HG03558 (cell line): ENCODE data around the gene PLCB4.

Experiments
- ATAC-seq: cut with Tn5 transposase; IDR thresholded peaks from one replicate; pipeline ENCODE4 v1.9.1; 2021; ENCODE audit warnings: moderate number of reproducible peaks; ENCODE audit not compliant: unreplicated experiment; ENCODE audit errors: extremely low read depth

The PLCB4 gene

GRCh38 chr20:9093218-9093957 is 24.5 kb downstream of the PLCB4 start:
- no peak for ATAC-seq

GRCh38 chr20:9099372-9099771 is 30.5 kb downstream of the PLCB4 start:
- no peak for ATAC-seq

DNA sequence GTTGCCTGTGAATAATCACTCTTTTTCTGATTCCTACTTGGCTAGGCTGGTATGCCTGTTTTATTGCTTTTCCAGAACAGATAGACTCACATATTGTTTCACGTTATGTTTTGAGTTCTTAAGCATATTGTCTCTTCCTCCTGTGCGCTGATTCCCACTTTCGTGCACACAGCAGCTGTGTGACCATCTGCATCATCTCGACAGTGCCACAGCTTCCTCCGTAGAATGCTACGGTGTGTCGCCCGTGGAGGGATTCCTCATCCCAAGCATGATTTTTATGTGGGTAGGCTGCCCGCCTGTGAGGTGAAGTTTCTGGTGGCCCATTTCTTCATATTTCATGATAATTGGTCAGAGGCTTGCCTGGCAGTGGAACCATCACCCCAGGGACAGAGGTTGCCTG is 31.8 kb downstream of the PLCB4 start:
- ATAC-seq = no peak

- ATAC-seq = no peak
Measured at GRCh38 chr20:9102456-9102855, 33.6 kb downstream of the PLCB4 start.

DNA sequence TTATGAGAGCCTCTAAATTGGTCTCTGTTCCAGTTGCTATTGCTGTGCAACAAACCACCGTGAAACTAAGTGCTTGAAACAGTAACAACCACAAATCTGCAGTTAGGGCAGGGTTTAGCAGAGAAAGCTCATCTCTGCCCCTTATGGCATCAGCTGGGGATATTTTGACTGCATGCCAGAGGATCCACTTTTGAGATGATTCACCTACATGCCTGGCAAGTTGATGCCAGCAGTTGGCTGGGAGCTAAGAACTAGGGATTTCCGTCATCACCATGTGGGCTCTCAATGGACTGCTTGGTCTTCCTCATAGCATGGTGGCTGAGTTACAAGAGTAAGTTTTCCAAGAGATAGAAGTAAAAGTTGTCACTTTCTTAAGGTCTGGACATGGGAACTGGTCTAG is 35.1 kb downstream of the PLCB4 start:
- ATAC-seq = no peak

DNA sequence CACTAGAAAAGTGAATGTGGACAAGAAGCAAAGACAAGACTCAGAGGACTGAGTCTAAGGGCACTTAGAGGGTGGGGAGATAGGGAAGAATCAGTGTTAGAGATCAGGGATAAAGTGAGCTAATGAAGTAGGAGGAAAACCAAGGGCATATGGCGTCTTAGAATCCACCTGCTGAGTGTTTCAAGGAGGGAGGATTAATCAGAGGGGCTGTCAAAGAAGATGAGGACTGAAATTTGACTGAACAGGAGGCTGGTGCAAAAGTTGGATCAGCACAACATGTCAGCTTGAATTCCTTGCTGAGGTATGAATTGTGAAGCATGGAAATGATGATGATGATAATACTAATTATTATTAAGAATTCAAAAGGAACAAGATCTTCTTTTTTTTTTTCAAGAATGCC is 39.4 kb downstream of the PLCB4 start:
- no peak for ATAC-seq

DNA sequence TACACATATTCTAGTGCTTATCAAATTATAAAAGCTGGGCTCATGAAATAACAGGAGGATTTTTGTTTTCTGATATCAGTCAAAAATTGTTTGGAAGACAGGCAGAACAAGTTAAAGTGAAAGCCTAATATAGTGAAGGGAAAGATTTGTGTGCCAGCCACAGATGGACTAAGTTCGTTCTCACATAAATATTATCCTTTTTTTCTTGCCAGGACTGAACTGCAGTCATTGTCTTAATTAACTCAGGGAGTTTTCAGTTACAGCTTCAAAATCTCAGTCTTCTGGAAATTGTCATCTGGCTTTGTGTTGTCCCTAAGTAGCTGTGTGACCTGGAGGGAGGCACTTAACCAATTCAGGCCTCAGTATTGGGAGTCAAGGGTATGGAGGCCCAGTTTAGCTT is 40.7 kb downstream of the PLCB4 start:
- ATAC-seq = no peak

DNA sequence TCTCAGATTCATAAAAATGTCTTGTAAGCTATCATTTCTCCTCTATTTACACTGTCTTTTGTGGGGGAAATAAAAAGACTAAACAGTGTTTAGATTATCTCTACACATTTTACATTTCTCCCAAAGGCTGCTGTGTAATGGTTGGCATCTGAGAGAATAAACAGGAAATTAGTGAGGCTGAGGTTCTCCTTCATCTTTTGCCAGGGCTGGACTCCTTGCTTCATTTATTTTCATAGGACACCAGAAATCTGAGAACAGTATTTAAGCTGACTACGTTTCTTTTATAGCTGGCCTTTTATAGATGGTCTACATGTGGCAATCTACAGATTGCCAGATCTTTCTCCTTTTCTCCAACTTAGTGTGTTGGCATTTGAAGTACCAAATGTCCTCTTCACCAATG is 41.5 kb downstream of the PLCB4 start:
- no peak for ATAC-seq

GRCh38 chr20:9110916-9111432 is 42.1 kb downstream of the PLCB4 start:
- ATAC-seq = no peak

DNA sequence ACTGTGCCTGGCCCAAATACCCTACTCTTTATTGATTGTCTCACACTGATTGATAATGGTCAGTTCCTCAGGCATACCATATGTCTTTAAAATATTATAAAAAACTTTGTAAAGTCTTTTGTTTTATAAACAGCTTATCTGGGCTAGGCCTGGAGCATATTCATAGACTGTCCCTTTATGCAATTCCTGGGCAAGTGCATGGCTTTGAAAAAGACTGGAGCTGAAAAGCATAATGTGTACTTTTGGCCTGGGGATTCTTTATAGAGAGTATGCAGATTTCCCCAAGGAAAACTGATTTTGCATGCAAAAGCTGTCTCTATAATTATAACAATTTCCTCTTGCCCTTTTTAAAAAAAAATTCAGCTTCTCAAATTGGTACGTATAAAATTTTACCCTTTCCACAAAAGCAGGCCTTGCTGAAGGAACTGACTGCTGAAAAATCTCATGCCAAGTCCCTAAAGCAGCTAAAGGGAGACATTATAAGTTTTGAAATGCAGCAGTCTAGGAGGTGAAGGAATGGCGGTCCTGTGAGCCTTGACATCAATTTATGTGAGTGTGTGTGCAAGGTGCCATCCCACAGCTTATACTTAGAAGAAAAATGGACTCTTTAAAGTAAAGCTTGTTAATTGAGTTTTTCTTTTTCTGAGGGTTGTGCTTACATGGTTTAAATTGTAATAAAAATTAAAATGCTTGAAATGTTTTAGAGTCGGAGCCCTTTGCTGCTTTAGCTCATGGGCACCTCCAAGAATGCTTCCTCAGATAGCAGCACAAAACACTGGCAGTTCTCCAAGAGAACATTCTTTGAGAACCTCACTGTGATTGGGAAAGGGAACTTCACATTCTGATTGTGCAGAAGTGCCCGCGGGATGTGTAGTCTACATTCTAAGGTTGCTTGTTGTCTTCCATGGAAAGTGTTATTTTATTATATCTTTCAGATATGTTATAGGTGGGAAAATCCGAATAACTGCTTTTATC is 43.9 kb downstream of the PLCB4 start:
- ATAC-seq = no peak

- no peak for ATAC-seq
Measured at GRCh38 chr20:9114709-9115108, 45.8 kb downstream of the PLCB4 start.

DNA sequence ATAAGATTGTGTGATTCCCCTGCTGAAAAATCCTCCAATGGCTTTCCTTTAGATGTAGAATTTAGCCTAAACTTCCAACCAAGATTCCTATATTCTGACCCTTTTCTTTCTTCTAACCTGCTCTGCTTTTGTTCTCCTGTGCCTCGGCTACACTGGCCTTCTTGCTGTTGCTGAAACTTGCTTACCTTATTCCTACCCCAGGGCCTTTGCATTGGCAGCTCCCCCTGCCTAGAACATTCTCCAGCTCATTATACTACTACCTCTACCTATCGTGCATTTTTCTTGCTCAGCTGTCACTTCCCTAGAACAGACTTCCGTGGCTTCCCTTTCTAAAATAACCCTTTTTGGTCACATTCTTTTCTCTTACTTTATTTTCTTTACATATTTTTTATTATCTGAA is 48.7 kb downstream of the PLCB4 start:
- ATAC-seq = no peak

- ATAC-seq = no peak
Measured at GRCh38 chr20:9119776-9120175, 50.9 kb downstream of the PLCB4 start.

GRCh38 chr20:9121211-9121610 is 52.3 kb downstream of the PLCB4 start:
- ATAC-seq = no peak

- ATAC-seq = no peak
Measured at GRCh38 chr20:9122571-9122970, 53.7 kb downstream of the PLCB4 start.

GRCh38 chr20:9126527-9126926 is 57.6 kb downstream of the PLCB4 start:
- no peak for ATAC-seq

GRCh38 chr20:9128568-9128967 is 59.7 kb downstream of the PLCB4 start:
- no peak for ATAC-seq

DNA sequence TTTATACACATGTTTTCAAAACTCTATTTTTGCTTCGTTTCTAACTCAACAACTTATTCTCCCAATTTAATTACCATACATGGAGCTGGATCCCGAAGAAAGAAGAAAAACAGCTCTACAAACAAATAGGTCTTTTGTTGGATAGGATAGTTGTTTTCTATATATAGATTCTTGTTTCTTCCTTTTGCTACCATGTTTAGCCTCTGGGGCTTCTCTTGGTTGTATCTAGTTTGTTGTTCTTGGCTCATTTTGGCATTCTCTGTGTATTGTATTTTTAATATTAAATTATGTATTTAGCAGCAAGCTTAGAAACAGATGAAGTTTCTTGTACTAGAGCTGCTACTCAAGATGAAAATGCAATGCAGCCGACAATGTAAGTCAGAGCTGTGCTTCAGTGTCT is 60.9 kb downstream of the PLCB4 start:
- no peak for ATAC-seq

- no peak for ATAC-seq
Measured at GRCh38 chr20:9130521-9130920, 61.6 kb downstream of the PLCB4 start.

- no peak for ATAC-seq
Measured at GRCh38 chr20:9131841-9132240, 63.0 kb downstream of the PLCB4 start.

- no peak for ATAC-seq
Measured at GRCh38 chr20:9134346-9134745, 65.5 kb downstream of the PLCB4 start.
